Smooth muscle cell (in vitro differentiated cells): ENCODE measurements around the gene CLSTN2. TPM values are rescaled to one million over a fixed set of nuclear protein-coding genes. Genes with fewer than 3 reads are reported as not detected.

ENCODE experiments used
- DNase-seq: peaks from one replicate; lab custom pipeline; 2025; ENCODE audit not compliant: unreplicated experiment; lab: John Stamatoyannopoulos, UW
- H2AFZ ChIP-seq: fragments of 200-600 bp; sonication (generic); 2 replicates; pipeline ENCODE4 v1.6.0; 2016; ENCODE audit warnings: antibody characterized with exemption, low read depth, mild to moderate bottlenecking
- H3F3A ChIP-seq: fragments of 200-600 bp; sonication (generic); 2 replicates; pipeline ENCODE4 v1.6.0; 2017; ENCODE audit warnings: antibody characterized with exemption, low read depth
- H3K27ac ChIP-seq: fragments of 200-600 bp; sonication (generic); 2 replicates; pipeline ENCODE4 v1.5.1; 2016; ENCODE audit warnings: low read depth, mild to moderate bottlenecking
- H3K27me3 ChIP-seq: fragments of 200-600 bp; sonication (generic); 2 replicates; pipeline ENCODE4 v1.6.1; 2016; ENCODE audit warnings: low read depth, mild to moderate bottlenecking
- H3K36me3 ChIP-seq: fragments of 200-600 bp; sonication (generic); 2 replicates; pipeline ENCODE4 v1.5.1; 2016; ENCODE audit warnings: low read depth
- H3K4me1 ChIP-seq: fragments of 200-600 bp; sonication (generic); 2 replicates; pipeline ENCODE4 v1.5.1; 2016; ENCODE audit warnings: low read depth
- H3K4me2 ChIP-seq: fragments of 200-600 bp; sonication (generic); 2 replicates; pipeline ENCODE4 v1.6.0; 2016; ENCODE audit warnings: mild to moderate bottlenecking
- H3K4me3 ChIP-seq: fragments of 200-600 bp; sonication (generic); 2 replicates; pipeline ENCODE4 v1.5.1; 2016; ENCODE audit warnings: mild to moderate bottlenecking
- H3K79me2 ChIP-seq: fragments of 200-600 bp; sonication (generic); 2 replicates; pipeline ENCODE4 v1.6.0; 2016; ENCODE audit warnings: low read depth, mild to moderate bottlenecking
- H3K9ac ChIP-seq: fragments of 200-600 bp; sonication (generic); 2 replicates; pipeline ENCODE4 v1.6.0; 2016; ENCODE audit warnings: low read depth
- H3K9me3 ChIP-seq: fragments of 200-600 bp; sonication (generic); replicated peaks from 2 replicates; pipeline ENCODE4 v1.5.1; 2016; ENCODE audit warnings: low read depth
- H4K20me1 ChIP-seq: fragments of 200-600 bp; sonication (generic); 2 replicates; pipeline ENCODE4 v1.6.0; 2016; ENCODE audit warnings: low read depth
- WGBS: methylation state at CpG from one replicate; pipeline ENCODE4 v1.1.7; 2016; ENCODE audit warnings: low lambda C conversion rate; 5-methylcytosine and 5-hydroxymethylcytosine counted together
- polyA plus RNA-seq: library from polyadenylated mRNA; unstranded; fragments of >200 nt; fragmentation: Nextera tagmentation; extraction: Ambion mirVana; gene quantifications from 2 replicates; pipeline ENCODE4 v1.2.1, GENCODE V29; 2016
- total RNA-seq: library from RNA; depleted of rRNA; stranded (reverse); fragments of >200 nt; gene quantifications from 2 replicates; pipeline ENCODE4 v1.2.3, GENCODE V29; 2014
- TF ChIP-seq, protein P1 (sequence below): fragments of 200-600 bp; sonication (generic); IDR thresholded peaks from 2 replicates; pipeline ENCODE4 v1.5.1; 2017; ENCODE audit warnings: borderline replicate concordance, mild to moderate bottlenecking, antibody characterized with exemption; ENCODE audit not compliant: insufficient read depth, poor library complexity, severe bottlenecking

Gene CLSTN2
- total and polyA plus RNA-seq, 2 experiments from 2014 or later: 0.91 to 1.5 TPM

DNA sequence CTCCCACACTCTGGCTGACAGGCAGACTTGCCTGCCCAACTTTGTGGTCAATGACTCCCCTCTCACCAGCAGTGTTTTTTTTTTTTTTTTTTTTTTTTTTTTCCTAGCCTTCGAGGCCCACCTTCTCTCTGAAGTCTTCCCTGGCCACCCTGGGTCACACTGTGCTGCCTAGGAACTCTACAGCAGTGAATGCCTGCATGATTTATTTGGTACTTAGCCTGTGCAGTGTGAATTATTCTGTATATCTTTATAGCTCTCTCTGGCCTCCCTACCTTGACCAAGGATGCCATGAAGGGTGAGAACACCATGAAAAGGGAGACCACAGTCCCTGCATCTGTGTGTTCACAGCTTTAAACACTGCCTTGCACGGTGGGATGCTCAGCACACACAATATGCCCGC lies 141.6 kb downstream of the CLSTN2 start:
- Histone ChIP-seq H3K9ac (no peak overlapping the region), H3K4me2 (no peak overlapping the region), H3K36me3 (no peaks in the 10 kb centered on the region), H3K4me3 (no peak overlapping the region), H3K9me3 (no peaks in the 10 kb centered on the region), H3K27ac (no peak overlapping the region), H3K27me3 (no peaks in the 10 kb centered on the region), H3K79me2 (no peaks in the 10 kb centered on the region), H3K4me1 (no peaks in the 10 kb centered on the region), H2AFZ (no peak overlapping the region), H4K20me1 (no peaks in the 10 kb centered on the region), H3F3A (no peaks in the 10 kb centered on the region)
- TF ChIP-seq, protein P1, sequence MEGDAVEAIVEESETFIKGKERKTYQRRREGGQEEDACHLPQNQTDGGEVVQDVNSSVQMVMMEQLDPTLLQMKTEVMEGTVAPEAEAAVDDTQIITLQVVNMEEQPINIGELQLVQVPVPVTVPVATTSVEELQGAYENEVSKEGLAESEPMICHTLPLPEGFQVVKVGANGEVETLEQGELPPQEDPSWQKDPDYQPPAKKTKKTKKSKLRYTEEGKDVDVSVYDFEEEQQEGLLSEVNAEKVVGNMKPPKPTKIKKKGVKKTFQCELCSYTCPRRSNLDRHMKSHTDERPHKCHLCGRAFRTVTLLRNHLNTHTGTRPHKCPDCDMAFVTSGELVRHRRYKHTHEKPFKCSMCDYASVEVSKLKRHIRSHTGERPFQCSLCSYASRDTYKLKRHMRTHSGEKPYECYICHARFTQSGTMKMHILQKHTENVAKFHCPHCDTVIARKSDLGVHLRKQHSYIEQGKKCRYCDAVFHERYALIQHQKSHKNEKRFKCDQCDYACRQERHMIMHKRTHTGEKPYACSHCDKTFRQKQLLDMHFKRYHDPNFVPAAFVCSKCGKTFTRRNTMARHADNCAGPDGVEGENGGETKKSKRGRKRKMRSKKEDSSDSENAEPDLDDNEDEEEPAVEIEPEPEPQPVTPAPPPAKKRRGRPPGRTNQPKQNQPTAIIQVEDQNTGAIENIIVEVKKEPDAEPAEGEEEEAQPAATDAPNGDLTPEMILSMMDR: no peak
- 91% methylated on average over 3 of the region's 3 CpGs for WGBS
- no peak for DNase-seq

DNA sequence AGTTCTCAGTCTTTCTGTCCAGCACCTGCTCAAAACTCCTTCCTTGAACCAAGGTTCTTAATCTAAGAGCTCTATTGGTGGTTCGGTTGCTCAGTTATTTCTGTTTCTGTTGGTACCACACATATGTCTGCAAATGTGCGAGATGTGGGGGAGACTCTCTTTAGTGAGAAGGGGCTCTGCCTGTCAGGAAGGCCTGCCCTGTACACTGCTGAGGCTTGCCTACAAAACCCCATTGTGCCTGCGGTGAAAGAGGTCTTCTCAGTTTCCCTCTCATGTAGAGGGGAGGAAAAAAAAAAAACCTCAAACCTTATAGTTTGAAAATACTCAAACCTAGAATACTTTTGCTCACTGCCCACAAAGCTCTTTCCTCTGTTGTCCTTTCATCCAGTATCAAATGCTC lies 142.4 kb downstream of the CLSTN2 start:
- Histone ChIP-seq H2AFZ (no peak overlapping the region), H3K4me1 (no peaks in the 10 kb centered on the region), H3F3A (no peaks in the 10 kb centered on the region), H3K27me3 (no peaks in the 10 kb centered on the region), H3K9me3 (no peaks in the 10 kb centered on the region), H3K79me2 (no peaks in the 10 kb centered on the region), H3K27ac (no peak overlapping the region), H3K4me3 (no peak overlapping the region), H3K9ac (no peak overlapping the region), H3K36me3 (no peaks in the 10 kb centered on the region), H3K4me2 (no peak overlapping the region), H4K20me1 (no peaks in the 10 kb centered on the region)
- TF ChIP-seq, protein P1: no peak
- no peak for DNase-seq
- 93% methylated on average over 3 of the region's 3 CpGs for WGBS

DNA sequence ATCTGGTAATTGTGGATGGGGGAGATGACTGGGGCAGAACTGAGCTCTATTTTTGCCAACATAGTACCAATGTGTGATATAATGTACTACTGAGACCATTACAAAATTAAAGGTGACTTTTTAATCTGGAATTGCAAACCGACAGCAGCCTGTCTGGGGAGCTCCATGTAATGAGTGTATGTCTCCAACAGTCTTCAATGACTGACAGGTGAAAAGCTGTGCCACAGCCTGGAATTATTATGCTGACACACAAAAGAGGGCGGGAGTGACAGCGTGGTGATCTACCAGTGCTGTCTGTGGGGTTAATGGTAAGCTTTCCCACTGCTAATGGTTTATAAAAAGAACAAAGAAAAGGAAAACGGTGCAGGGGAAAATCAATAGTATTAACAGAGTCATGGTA lies 143.4 kb downstream of the CLSTN2 start:
- H3K36me3 ChIP-seq: no peaks in the 10 kb centered on the region
- no peaks in the 10 kb centered on the region for H4K20me1 ChIP-seq
- 89% methylated on average over 4 of the region's 4 CpGs for WGBS
- TF ChIP-seq, protein P1: no peak
- H3K4me3 ChIP-seq: no peak overlapping the region
- H3K4me2 ChIP-seq: no peak overlapping the region
- H2AFZ ChIP-seq: no peak overlapping the region
- no peak overlapping the region for H3K9ac ChIP-seq
- H3K4me1 ChIP-seq: no peaks in the 10 kb centered on the region
- H3K27ac ChIP-seq: no peak overlapping the region
- no peak for DNase-seq
- H3K27me3 ChIP-seq: no peaks in the 10 kb centered on the region
- H3K9me3 ChIP-seq: no peaks in the 10 kb centered on the region
- H3F3A ChIP-seq: no peaks in the 10 kb centered on the region
- H3K79me2 ChIP-seq: no peaks in the 10 kb centered on the region

DNA sequence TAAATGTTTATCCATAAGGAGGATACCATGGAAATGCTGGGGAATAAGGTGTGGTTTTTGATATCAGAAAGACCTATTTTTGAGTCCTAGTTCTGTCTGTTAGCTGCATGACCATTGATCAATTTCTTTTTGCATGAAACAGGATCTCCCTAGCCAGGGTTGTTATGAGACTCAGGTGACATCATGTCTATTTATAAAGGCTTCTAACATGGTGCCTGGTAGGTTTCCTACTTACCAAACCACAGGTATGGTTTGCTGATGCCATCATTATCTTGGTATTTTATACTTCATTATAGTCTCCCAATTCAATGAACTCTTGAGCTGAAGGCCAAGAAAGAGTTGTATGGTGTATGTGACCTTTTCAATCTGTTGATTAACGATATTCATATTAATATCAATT lies 144.0 kb downstream of the CLSTN2 start:
- Histone ChIP-seq H3K9ac (no peak overlapping the region), H3K4me2 (no peak overlapping the region), H3K4me3 (no peak overlapping the region), H4K20me1 (no peaks in the 10 kb centered on the region), H3K4me1 (no peaks in the 10 kb centered on the region), H2AFZ (no peak overlapping the region), H3K79me2 (no peaks in the 10 kb centered on the region), H3F3A (no peaks in the 10 kb centered on the region), H3K36me3 (no peaks in the 10 kb centered on the region), H3K9me3 (no peaks in the 10 kb centered on the region), H3K27ac (no peak overlapping the region), H3K27me3 (no peaks in the 10 kb centered on the region)
- no peak for DNase-seq
- TF ChIP-seq, protein P1: no peak
- 100% methylated on average over 1 of the region's 1 CpG for WGBS
